ENCODE measurements around the gene MRPS18A. TPM values are rescaled to one million over a fixed set of nuclear protein-coding genes. Genes with fewer than 3 reads are reported as not detected.

The MRPS18A gene
- total and polyA plus RNA-seq, 9 of the 15 experiments (the other 6 are each of a cell fraction or from before 2014, with no cell fraction given), result 87.5 to 243 (median 125) TPM

DNA sequence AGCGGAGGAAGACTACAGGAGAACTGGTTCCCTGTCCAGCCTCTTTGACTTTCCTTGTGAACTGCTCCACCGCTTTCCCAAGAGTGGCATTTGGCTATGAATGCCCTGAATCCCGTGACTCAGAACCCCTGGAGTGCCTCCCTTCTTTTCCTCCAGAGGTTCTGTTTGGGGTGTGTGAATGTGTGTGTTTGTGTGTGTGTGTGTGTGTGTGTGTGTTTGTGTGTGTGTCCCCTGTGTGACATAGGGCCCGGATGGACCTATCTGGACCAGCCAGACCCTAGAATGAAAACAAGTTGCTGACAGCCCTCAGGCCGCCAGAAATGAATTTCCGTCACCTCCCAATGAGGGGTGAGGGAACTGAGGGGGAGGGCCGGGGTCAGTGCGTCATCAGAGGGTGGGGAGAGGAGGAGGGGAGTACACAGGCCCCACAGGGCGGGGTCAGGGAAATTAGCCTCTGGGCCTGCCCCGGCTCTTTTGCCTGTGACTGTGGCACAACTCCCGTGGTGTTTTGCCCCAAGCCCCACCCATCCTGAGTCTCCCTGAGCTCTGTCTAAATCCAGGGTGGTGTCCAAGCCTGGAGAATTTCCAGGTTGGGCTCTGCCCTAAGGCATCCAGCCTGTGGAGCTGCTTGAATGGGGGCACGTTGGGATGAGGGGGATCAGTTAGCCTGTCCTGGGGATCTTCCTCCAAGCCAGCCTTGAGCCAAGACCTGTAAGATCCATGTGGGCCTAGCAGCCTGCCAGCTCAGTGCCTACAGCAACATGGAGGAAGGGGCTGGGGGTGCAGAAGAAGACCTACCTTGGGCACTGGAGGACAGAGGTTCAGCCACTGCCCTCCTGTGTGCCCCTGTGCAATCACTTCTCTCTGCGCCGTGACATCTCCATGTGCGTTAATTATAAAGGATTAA, 15.2 kb upstream of the MRPS18A start (continued):
- TF ChIP-seq, protein P1, sequence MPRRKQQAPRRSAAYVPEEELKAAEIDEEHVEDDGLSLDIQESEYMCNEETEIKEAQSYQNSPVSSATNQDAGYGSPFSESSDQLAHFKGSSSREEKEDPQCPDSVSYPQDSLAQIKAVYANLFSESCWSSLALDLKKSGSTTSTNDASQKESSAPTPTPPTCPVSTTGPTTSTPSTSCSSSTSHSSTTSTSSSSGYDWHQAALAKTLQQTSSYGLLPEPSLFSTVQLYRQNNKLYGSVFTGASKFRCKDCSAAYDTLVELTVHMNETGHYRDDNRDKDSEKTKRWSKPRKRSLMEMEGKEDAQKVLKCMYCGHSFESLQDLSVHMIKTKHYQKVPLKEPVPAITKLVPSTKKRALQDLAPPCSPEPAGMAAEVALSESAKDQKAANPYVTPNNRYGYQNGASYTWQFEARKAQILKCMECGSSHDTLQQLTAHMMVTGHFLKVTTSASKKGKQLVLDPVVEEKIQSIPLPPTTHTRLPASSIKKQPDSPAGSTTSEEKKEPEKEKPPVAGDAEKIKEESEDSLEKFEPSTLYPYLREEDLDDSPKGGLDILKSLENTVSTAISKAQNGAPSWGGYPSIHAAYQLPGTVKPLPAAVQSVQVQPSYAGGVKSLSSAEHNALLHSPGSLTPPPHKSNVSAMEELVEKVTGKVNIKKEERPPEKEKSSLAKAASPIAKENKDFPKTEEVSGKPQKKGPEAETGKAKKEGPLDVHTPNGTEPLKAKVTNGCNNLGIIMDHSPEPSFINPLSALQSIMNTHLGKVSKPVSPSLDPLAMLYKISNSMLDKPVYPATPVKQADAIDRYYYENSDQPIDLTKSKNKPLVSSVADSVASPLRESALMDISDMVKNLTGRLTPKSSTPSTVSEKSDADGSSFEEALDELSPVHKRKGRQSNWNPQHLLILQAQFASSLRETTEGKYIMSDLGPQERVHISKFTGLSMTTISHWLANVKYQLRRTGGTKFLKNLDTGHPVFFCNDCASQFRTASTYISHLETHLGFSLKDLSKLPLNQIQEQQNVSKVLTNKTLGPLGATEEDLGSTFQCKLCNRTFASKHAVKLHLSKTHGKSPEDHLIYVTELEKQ (CRISPR knock-in tag; IDR thresholded peaks at IDR 0.05), result no peak
- no peak for TF ChIP-seq NFE2L1 (tag; IDR thresholded peaks at IDR 0.05; ENCODE audit: borderline replicate concordance, low read depth)
- TF ChIP-seq, protein P2, sequence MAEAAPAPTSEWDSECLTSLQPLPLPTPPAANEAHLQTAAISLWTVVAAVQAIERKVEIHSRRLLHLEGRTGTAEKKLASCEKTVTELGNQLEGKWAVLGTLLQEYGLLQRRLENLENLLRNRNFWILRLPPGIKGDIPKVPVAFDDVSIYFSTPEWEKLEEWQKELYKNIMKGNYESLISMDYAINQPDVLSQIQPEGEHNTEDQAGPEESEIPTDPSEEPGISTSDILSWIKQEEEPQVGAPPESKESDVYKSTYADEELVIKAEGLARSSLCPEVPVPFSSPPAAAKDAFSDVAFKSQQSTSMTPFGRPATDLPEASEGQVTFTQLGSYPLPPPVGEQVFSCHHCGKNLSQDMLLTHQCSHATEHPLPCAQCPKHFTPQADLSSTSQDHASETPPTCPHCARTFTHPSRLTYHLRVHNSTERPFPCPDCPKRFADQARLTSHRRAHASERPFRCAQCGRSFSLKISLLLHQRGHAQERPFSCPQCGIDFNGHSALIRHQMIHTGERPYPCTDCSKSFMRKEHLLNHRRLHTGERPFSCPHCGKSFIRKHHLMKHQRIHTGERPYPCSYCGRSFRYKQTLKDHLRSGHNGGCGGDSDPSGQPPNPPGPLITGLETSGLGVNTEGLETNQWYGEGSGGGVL (CRISPR knock-in tag; IDR thresholded peaks at IDR 0.05), result no peak
- TF ChIP-seq GATA2 (CRISPR knock-in tag; IDR thresholded peaks at IDR 0.05), result no peak
- TF ChIP-seq TRIM28 (IDR thresholded peaks at IDR 0.05), result peak; percentile 67; the same call in 1 of the 2 replicates
- no peak for TF ChIP-seq RBM22 (IDR thresholded peaks at IDR 0.05; ENCODE audit: low read depth, low read length, poor library complexity, severe bottlenecking)
- 0 out of 2 replicates have a peak, but pooled peaks have one; percentile 3 for TF ChIP-seq ZNF384 (IDR thresholded peaks at IDR 0.05; ENCODE audit: low read depth, low read length)
- TF ChIP-seq, protein P3, sequence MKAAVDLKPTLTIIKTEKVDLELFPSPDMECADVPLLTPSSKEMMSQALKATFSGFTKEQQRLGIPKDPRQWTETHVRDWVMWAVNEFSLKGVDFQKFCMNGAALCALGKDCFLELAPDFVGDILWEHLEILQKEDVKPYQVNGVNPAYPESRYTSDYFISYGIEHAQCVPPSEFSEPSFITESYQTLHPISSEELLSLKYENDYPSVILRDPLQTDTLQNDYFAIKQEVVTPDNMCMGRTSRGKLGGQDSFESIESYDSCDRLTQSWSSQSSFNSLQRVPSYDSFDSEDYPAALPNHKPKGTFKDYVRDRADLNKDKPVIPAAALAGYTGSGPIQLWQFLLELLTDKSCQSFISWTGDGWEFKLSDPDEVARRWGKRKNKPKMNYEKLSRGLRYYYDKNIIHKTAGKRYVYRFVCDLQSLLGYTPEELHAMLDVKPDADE (conservative IDR thresholded peaks at IDR 0.05; ENCODE audit: control insufficient read depth, low read depth, low read length), result no peak
- TF ChIP-seq PHF8 (IDR thresholded peaks at IDR 0.05; ENCODE audit: borderline replicate concordance, low read length), result peak; percentile 35; the same call in 1 of the 2 replicates
- TF ChIP-seq, protein P4, sequence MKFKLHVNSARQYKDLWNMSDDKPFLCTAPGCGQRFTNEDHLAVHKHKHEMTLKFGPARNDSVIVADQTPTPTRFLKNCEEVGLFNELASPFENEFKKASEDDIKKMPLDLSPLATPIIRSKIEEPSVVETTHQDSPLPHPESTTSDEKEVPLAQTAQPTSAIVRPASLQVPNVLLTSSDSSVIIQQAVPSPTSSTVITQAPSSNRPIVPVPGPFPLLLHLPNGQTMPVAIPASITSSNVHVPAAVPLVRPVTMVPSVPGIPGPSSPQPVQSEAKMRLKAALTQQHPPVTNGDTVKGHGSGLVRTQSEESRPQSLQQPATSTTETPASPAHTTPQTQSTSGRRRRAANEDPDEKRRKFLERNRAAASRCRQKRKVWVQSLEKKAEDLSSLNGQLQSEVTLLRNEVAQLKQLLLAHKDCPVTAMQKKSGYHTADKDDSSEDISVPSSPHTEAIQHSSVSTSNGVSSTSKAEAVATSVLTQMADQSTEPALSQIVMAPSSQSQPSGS (CRISPR knock-in tag; IDR thresholded peaks at IDR 0.05), result no peak
- TF ChIP-seq HMG20B (CRISPR knock-in tag; IDR thresholded peaks at IDR 0.05), result no peak
- TF ChIP-seq RBFOX2 (IDR thresholded peaks at IDR 0.05; ENCODE audit: low read depth, low read length), result peak; percentile 69
- peak; percentile 16 for TF ChIP-seq TAF1 (IDR thresholded peaks at IDR 0.05; ENCODE audit: control insufficient read depth, extremely low read depth, insufficient read depth, low read length, severe bottlenecking)
- TF ChIP-seq HMGN3 (IDR thresholded peaks at IDR 0.05; ENCODE audit: borderline replicate concordance, extremely low read depth, insufficient read length, low read depth, low read length), result no peak
- peak; percentile 64; the same call in 1 of the 2 replicates for TF ChIP-seq RNF2 (IDR thresholded peaks at IDR 0.05)
- no peak for TF ChIP-seq U2AF2 (optimal IDR thresholded peaks at IDR 0.05; ENCODE audit: low read depth, low read length)
